ENCODE results near the gene FEZ2.

The FEZ2 gene

GRCh38 chr2:36545871-36546416 lies 52.0 kb downstream of the FEZ2 start:
- no peak for DNase-seq (ENCODE audit: low read depth)
- no peak for TF ChIP-seq POLR2A (IDR thresholded peaks at IDR 0.05; ENCODE audit: extremely low read depth, insufficient read length)
- no peak overlapping the region for H3K4me3 ChIP-seq (ENCODE audit: low read depth, low read length)

- TF ChIP-seq POLR2A (IDR thresholded peaks at IDR 0.05; ENCODE audit: extremely low read depth, insufficient read length) (no peak), MAX (IDR thresholded peaks at IDR 0.05; ENCODE audit: low read depth, low read length) (no peak), CTCF (IDR thresholded peaks at IDR 0.05; ENCODE audit: low read depth, low read length) (no peak), MYC (IDR thresholded peaks at IDR 0.05; ENCODE audit: low read depth, low read length) (no peak)
- DNase-seq (ENCODE audit: low read depth) = no peak
Observed at GRCh38 chr2:36544638-36545338, 53.2 kb downstream of the FEZ2 start.

GRCh38 chr2:36541891-36542595 lies 55.9 kb downstream of the FEZ2 start:
- TF ChIP-seq CTCF (IDR thresholded peaks at IDR 0.05; ENCODE audit: low read depth, low read length) (no peak), MYC (IDR thresholded peaks at IDR 0.05; ENCODE audit: low read depth, low read length) (no peak), POLR2A (IDR thresholded peaks at IDR 0.05; ENCODE audit: extremely low read depth, insufficient read length) (no peak), MAX (IDR thresholded peaks at IDR 0.05; ENCODE audit: low read depth, low read length) (no peak)
- no peak for DNase-seq (ENCODE audit: low read depth)
- H3K4me3 ChIP-seq (ENCODE audit: low read depth, low read length) = no peak overlapping the region

More at GRCh38 chr2:36544638-36545338, 53.2 kb downstream of the FEZ2 start:
- H3K4me3 ChIP-seq (ENCODE audit: low read depth, low read length) = no peak overlapping the region

- DNase-seq (ENCODE audit: low read depth) = no peak
- no peak overlapping the region for H3K4me3 ChIP-seq (ENCODE audit: low read depth, low read length)
- TF ChIP-seq CTCF (IDR thresholded peaks at IDR 0.05; ENCODE audit: low read depth, low read length) (no peak), MYC (IDR thresholded peaks at IDR 0.05; ENCODE audit: low read depth, low read length) (no peak), MAX (IDR thresholded peaks at IDR 0.05; ENCODE audit: low read depth, low read length) (no peak), POLR2A (IDR thresholded peaks at IDR 0.05; ENCODE audit: extremely low read depth, insufficient read length) (no peak)
Observed at GRCh38 chr2:36540986-36541754, 56.8 kb downstream of the FEZ2 start.

- DNase-seq (ENCODE audit: low read depth) = no peak
- H3K4me3 ChIP-seq (ENCODE audit: low read depth, low read length) = no peak overlapping the region
- TF ChIP-seq POLR2A (IDR thresholded peaks at IDR 0.05; ENCODE audit: extremely low read depth, insufficient read length) (no peak), MAX (IDR thresholded peaks at IDR 0.05; ENCODE audit: low read depth, low read length) (no peak), MYC (IDR thresholded peaks at IDR 0.05; ENCODE audit: low read depth, low read length) (no peak), CTCF (IDR thresholded peaks at IDR 0.05; ENCODE audit: low read depth, low read length) (no peak)
Observed at GRCh38 chr2:36539631-36540030, 58.3 kb downstream of the FEZ2 start.

All from NB4 (cell line).